Muscle of leg (tissue), 11 donors: Measurements from ENCODE around the gene CD300C. TPM values are rescaled to one million over a fixed set of nuclear protein-coding genes. Genes with fewer than 3 reads are reported as not detected.
"Not testable (repeated sequence)": the region's sequence is repeated elsewhere in the genome, so short reads cannot be mapped to it uniquely, and the experiment has no call there.

ENCODE experiments used
- DNase-seq: peaks from one replicate; pipeline ENCODE4 v3.0.0; 2013
- H3K27ac ChIP-seq: one replicate; pipeline ENCODE4 v1.5.1; 2013; ENCODE audit warnings: mild to moderate bottlenecking, low read length, control low read depth
- H3K27me3 ChIP-seq: one replicate; pipeline ENCODE4 v1.6.1; 2013; ENCODE audit warnings: low read length; ENCODE audit not compliant: control insufficient read depth, insufficient read depth
- H3K36me3 ChIP-seq: one replicate; pipeline ENCODE4 v1.6.1; 2013; ENCODE audit warnings: low read length; ENCODE audit not compliant: control insufficient read depth, insufficient read depth
- H3K4me1 ChIP-seq: one replicate; pipeline ENCODE4 v1.6.1; 2013; ENCODE audit warnings: low read length; ENCODE audit not compliant: control insufficient read depth, insufficient read depth
- H3K4me3 ChIP-seq: one replicate; pipeline ENCODE4 v1.5.1; 2013; ENCODE audit warnings: low read length, control low read depth
- H3K9me3 ChIP-seq: replicated peaks from 2 replicates; pipeline ENCODE4 v1.6.1; 2013; ENCODE audit warnings: low read depth, low read length; ENCODE audit not compliant: control insufficient read depth
- WGBS: methylation state at CpG from one replicate; pipeline ENCODE4 v1.1.5; 2013; ENCODE audit warnings: missing lambda C conversion rate; ENCODE audit not compliant: insufficient coverage; 5-methylcytosine and 5-hydroxymethylcytosine counted together
- polyA plus RNA-seq, 8 donors: library from polyadenylated mRNA; unstranded; fragments of 120-200 nt; gene quantifications; one replicate each; pipeline versions ENCODE4 v1.2.1 to v1.2.3, GENCODE V29; 2013; ENCODE audit warnings: inconsistent platforms in 1 of 8, low replicate concordance in 1 of 8; ENCODE audit not compliant: insufficient read length in 8 of 8, insufficient read depth in 1 of 8
- total RNA-seq: library from RNA; stranded (reverse); fragments of 120-200 nt; gene quantifications from one replicate; pipeline ENCODE4 v1.2.4, GENCODE V29; 2013

CD300C gene
- total and polyA plus RNA-seq, 9 donors = 0.29 to 0.75 (median 0.42) TPM

DNA sequence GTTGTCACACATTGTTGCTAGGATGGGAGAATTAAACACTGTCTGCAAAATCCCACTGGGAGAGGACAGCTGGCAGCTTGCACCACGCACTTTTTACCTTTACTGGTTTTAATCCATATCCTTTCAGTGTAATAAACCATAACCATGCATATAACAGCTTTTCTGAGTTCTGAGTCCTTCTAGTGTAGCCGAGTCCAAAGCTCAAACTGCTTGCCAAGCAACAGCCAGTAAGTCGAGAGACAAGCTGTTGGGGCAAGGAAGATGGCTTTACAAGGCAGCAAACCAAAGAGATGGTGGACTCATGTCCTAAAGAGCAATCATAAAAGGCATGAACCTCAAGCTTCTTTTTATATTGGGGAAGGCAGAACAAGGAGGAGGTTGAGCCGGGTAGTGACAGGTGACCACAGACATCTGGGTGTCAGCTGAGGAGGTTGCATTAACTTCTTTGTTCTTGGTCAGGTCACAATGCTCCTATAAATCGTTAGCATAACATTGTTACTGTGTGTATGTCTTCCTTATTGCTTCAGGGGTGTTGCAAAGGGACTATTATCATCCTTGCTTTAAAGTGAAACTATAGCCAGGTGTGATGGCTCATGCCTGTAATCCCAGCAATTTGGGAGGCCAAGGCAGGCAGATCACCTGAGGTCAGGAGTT lies 28.7 kb upstream of the CD300C start:
- Histone ChIP-seq H3K4me1 (no peaks in the 10 kb centered on the region), H3K4me3 (no peak overlapping the region), H3K27me3 (peaks cover 13% of the 10 kb centered on the region), H3K27ac (no peak overlapping the region), H3K9me3 (no peaks in the 10 kb centered on the region), H3K36me3 (no peaks in the 10 kb centered on the region)
- 30% methylated on average over 3 of the region's 5 CpGs for WGBS
- no peak for DNase-seq

DNA sequence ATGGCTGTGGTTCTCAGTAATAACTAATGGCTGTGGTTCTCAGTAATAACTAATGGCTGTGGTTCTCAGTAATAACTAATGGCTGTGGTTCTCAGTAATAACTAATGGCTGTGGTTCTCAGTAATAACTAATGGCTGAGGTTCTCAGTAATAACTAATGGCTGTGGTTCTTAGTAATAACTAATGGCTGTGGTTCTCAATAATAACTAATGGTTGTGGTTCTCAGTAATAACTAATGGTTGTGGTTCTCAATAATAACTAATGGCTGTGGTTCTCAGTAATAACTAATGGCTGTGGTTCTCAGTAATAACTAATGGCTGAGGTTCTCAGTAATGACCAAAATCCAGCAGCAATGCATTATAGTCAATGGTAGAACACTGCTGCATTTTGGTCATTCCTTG lies 27.7 kb upstream of the CD300C start:
- H3K4me3 ChIP-seq, H3K36me3 ChIP-seq, H3K9me3 ChIP-seq, H3K4me1 ChIP-seq, DNase-seq, H3K27ac ChIP-seq: not testable (repeated sequence)
- H3K27me3 ChIP-seq = peaks cover 13% of the 10 kb centered on the region

DNA sequence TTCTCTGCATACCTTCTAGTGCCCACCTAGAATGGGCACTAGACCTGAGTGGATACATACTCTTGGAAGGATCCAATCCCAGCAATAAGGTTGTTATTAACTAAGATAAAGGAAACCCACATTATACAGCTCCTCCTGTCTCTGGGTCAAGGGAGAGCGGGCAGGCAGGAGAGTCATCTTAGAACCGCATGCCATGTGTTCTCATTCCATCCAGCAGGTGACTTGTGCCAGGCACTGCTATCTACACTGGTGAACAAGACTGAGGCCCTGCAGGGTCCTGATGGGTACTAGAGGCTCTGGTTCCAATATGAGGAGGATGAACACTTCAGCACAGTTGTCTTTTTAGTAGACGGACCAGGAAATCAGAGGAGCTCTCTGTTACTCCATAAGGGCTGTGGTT lies 27.3 kb upstream of the CD300C start:
- Histone ChIP-seq H3K9me3 (no peaks in the 10 kb centered on the region), H3K4me3 (no peak overlapping the region), H3K4me1 (peaks cover 6% of the 10 kb centered on the region), H3K27ac (no peak overlapping the region), H3K27me3 (peaks cover 13% of the 10 kb centered on the region), H3K36me3 (no peaks in the 10 kb centered on the region)
- DNase-seq = no peak
- no CpG with 5 or more reads among the region's 3 CpGs for WGBS

DNA sequence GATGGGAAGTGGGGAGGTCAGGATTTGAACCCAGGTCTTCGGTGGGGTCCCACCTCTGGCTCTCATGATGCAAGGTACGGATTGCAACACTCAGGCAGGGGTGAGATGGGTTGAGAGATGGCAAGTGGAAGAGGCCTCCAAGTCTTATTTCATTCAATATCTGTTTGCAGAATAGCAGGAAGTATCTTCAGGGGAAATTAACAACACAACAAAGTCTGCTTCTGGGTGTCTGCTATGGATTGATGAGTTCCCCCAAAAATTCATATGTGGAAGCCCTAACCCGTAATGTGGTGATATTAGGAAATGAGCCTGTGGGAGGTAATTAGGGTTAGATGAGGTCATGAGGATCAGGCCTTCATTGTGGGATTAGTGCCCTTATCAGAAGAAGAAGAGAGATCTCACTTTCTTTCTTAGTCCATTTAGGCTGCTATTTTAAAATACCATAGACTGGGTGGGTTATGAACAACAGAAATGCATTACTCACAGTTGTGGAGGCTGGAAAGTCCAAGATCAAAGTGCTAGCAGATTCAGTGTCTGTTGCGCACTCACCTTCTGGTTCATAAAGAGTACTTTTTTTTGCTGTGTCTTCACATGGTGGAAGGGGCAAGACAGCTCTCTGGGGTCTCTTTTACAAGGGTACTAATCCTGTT lies 25.8 kb upstream of the CD300C start:
- no peak overlapping the region for H3K27ac ChIP-seq
- H3K4me3 ChIP-seq = no peak overlapping the region
- H3K9me3 ChIP-seq = no peaks in the 10 kb centered on the region
- peaks cover 6% of the 10 kb centered on the region for H3K4me1 ChIP-seq
- no peak for DNase-seq
- WGBS = 100% methylated on average over 1 of the region's 4 CpGs
- H3K27me3 ChIP-seq = peaks cover 13% of the 10 kb centered on the region
- no peaks in the 10 kb centered on the region for H3K36me3 ChIP-seq

DNA sequence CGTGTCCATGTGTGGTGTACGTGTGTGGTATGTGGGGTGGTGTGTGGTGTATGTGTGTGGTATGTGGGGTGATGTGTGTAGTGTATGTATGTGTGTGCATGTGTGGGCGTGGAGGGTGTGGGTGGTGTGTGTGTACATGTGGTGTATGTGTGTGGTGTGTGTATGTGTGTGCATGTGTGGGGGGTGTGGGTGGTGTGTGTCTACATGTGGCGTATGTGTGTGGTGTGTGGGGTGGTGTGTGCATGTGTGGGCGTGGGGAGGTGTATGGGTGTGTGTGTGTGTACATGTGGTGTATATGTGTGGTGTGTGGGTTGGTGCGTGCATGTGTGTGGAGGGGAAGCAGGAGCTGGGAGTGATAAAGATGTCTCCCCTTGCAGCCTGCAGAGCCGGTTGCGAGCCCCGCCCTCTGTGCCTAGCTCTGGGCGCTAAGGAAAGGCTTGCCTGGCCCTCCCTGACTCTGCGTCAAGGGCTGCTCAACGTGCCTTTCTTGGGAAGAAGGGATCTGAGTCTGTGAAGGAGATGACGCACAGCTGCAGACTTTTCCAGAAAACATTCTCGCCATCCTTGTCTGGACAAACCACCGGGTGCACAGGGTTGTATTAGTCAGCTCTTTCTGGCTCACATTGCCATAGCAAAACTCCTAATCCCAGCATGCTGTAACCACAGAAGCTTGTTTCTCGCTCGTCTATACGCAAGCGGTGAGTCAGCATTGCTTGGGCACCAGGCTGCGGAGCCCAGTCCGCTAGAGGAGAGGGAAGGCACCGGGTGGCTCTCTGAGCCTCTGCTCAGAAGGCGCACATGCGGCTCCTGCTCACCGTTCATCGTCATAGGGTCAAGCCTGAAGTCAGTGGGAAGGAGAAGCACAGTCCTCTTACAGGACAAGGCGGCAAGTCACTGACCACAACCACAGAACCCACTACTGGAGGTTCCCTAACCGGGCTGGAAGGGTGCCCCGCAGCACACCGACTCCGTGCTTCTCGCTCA lies 23.4 kb upstream of the CD300C start:
- peak; percentile 63 for DNase-seq
- Histone ChIP-seq H3K27ac (no peak overlapping the region), H3K27me3 (peaks cover 16% of the 10 kb centered on the region), H3K4me1 (peaks cover 6% of the 10 kb centered on the region), H3K9me3 (no peaks in the 10 kb centered on the region), H3K36me3 (no peaks in the 10 kb centered on the region), H3K4me3 (no peak overlapping the region)
- WGBS = 72% methylated on average over 22 of the region's 32 CpGs

DNA sequence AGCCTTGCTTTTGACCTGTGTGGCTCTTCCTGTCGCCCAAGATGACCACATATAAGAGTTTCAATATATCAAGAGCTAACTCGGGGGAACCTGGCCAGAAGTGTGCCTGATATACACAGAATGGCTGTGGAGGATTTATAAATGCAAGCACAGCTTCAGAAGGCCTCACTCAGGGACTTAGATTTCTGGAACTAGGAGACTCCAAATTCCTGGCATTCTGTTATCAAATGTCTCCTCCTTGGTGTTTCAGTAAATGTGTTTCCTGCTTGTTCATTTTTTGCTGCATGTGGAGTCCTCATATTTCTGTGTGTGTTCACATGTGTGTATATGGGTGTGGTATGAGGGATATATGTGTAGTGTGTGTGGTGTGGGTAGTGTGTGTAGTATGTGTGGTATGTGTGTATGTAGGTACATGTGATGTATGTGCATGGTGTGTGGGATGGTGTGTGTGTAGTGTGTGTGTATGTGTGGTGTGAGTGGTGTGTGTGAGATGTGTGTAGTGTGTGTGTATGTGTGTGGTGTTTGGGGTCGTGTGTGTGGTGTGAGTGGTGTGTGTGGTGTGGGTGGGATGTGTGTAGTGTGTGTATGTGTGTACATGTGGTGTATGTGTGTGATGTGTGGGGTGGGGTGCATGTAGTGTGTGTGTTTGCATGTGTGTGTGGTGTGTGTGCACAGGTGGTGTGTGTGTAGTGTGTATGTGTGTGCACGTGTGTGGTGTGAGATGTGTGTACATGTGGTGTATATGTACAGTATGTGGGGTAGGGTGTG lies 22.4 kb upstream of the CD300C start:
- Histone ChIP-seq H3K27ac (no peak overlapping the region), H3K36me3 (no peaks in the 10 kb centered on the region), H3K27me3 (peaks cover 16% of the 10 kb centered on the region), H3K4me3 (no peak overlapping the region), H3K9me3 (no peaks in the 10 kb centered on the region), H3K4me1 (peaks cover 6% of the 10 kb centered on the region)
- DNase-seq = no peak
- 74% methylated on average over 2 of the region's 4 CpGs for WGBS

DNA sequence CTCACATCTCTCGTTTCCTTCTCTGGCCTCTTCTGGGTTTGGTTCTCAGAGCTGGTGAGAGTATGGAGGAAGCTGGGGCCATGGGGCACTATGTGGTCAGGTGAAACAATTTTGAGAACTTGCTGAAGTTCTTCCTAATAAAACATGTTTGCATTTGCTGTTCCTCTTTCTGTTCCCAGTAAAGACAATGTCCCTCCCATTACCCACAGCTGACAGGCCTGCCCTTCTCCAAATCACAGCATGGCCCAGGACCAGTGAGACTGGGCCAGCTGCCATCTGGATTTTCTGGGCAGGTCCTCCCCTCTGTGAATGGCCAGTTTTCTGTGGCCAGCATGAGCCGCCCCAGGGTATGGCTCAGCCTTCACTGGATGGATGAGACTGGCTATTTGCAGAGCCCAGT lies 21.5 kb upstream of the CD300C start, which contains the start of gene CD300H:
TSS of gene CD300H (minus strand) at position 113 of the 400 bp plus-strand sequence.
- Histone ChIP-seq H3K4me1 (peaks cover 6% of the 10 kb centered on the region), H3K27ac (no peak within 1 kb of the TSS), H3K27me3 (peaks cover 16% of the 10 kb centered on the region), H3K4me3 (no peak within 1 kb of the TSS), H3K9me3 (no peaks in the 10 kb centered on the region), H3K36me3 (no peaks in the 10 kb centered on the region)
- WGBS = 100% methylated on average over 1 of the region's 2 CpGs
- peak; percentile 43 for DNase-seq

DNA sequence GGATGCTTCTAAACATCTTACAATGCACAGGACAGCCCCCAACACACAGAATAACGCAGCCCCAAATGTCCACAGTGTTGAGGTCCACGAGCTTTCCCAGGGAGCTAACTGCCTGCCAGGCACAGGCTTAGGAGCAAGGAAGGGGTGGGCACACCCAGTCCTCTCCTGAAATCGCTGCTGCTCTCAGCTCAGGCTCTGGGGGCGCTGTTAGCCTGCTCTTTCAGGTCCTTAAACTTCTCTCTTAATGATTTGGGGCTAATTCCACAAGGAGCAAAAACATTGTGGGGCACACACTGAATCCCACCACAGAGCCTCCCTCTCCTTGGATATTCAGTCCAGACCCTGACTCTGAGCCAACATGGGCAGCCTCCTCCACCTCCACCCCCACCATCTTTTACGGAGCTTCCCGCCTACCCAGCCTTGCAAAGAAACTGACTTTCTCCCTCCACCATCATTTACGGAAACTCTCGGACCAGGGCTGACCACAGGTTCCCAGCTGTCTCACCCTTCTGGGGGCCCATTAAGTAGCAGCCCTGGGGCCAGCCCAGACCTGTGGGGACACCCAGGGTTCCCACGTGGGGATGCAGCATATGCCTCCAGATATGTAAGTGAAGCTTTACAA lies 20.3 kb upstream of the CD300C start:
- peak; percentile 14 for DNase-seq
- H3K27me3 ChIP-seq = peaks cover 19% of the 10 kb centered on the region
- no peak overlapping the region for H3K4me3 ChIP-seq
- H3K9me3 ChIP-seq = no peaks in the 10 kb centered on the region
- H3K4me1 ChIP-seq = peaks cover 6% of the 10 kb centered on the region
- 37% methylated on average over 7 of the region's 9 CpGs for WGBS
- H3K36me3 ChIP-seq = no peaks in the 10 kb centered on the region
- H3K27ac ChIP-seq = no peak overlapping the region

DNA sequence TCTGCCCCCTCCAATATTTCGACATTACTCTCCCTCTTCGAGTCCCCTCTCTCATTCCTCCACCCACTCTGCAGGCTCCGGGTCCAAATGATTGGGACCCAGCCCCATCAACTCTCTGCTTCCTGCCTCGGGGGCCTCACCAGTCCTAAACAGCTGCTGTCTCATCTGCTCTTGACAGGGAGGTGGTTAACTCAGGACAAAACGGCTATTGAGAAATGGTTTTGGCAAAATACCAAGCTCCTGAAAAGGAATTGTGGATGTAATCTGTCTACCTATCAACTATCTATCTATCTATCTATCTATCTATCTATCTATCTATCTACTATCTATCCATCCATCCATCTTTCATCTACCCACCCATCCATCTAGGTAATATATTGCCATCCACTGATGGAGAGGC lies 19.2 kb upstream of the CD300C start:
- Histone ChIP-seq H3K4me1 (peaks cover 6% of the 10 kb centered on the region), H3K36me3 (no peaks in the 10 kb centered on the region), H3K4me3 (no peak overlapping the region), H3K9me3 (no peaks in the 10 kb centered on the region), H3K27ac (no peak overlapping the region), H3K27me3 (peaks cover 15% of the 10 kb centered on the region)
- WGBS = 69% methylated on average over 3 of the region's 5 CpGs
- no peak for DNase-seq
